Keratinocyte (primary cell): Measurements from ENCODE around the gene GRIK4.

Source experiments
- CTCF ChIP-seq, 3 experiments: IDR thresholded peaks in 1 of 3; conservative IDR thresholded peaks in 1 of 3; optimal IDR thresholded peaks in 1 of 3; 2 replicates in 2 of 3; 3 replicates in 1 of 3; pipeline versions ENCODE3 to v1.5.1; 2011; ENCODE audit warnings: low read length in 3 of 3, mild to moderate bottlenecking in 3 of 3, moderate library complexity in 2 of 3, control low read depth in 1 of 3, inconsistent platforms in 1 of 3; ENCODE audit not compliant: insufficient read depth in 2 of 3; ENCODE audit errors: extremely low read depth in 1 of 3
- EZH2 ChIP-seq: IDR thresholded peaks from one replicate; pipeline ENCODE4 v1.6.1; 2012; ENCODE audit warnings: inconsistent platforms, mild to moderate bottlenecking, low read length, moderate library complexity

- TF ChIP-seq CTCF (optimal IDR thresholded peaks at IDR 0.05 in 1 of 3, IDR thresholded peaks at IDR 0.05 in 1 of 3, conservative IDR thresholded peaks at IDR 0.05 in 1 of 3; ENCODE audit: extremely low read depth in 1 of 3, insufficient read depth in 2 of 3, low read length in 3 of 3) (no peak), EZH2 (no peak)
These were observed 207.8 kb downstream of the GRIK4 start for GRCh38 chr11:120719348-120719747.
